ENCODE data around the gene ULK4.
"Not testable (repeated sequence)": the region's sequence is repeated elsewhere in the genome, so short reads cannot be mapped to it uniquely, and the experiment has no call there.

ULK4 gene

GRCh38 chr3:41999909-42000308 is 38.0 kb upstream of the ULK4 start:
- TF ChIP-seq, protein P1, sequence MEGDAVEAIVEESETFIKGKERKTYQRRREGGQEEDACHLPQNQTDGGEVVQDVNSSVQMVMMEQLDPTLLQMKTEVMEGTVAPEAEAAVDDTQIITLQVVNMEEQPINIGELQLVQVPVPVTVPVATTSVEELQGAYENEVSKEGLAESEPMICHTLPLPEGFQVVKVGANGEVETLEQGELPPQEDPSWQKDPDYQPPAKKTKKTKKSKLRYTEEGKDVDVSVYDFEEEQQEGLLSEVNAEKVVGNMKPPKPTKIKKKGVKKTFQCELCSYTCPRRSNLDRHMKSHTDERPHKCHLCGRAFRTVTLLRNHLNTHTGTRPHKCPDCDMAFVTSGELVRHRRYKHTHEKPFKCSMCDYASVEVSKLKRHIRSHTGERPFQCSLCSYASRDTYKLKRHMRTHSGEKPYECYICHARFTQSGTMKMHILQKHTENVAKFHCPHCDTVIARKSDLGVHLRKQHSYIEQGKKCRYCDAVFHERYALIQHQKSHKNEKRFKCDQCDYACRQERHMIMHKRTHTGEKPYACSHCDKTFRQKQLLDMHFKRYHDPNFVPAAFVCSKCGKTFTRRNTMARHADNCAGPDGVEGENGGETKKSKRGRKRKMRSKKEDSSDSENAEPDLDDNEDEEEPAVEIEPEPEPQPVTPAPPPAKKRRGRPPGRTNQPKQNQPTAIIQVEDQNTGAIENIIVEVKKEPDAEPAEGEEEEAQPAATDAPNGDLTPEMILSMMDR (conservative IDR thresholded peaks at IDR 0.05; ENCODE audit: low read length), result no peak
- H3K4me3 ChIP-seq (ENCODE audit: low read length), result no peak overlapping the region
- no peak for DNase-seq (ENCODE audit: low read depth)

- no peak overlapping the region for H3K4me3 ChIP-seq (ENCODE audit: low read length)
- no peak for DNase-seq (ENCODE audit: low read depth)
- TF ChIP-seq, protein P1 (conservative IDR thresholded peaks at IDR 0.05; ENCODE audit: low read length), result peak; percentile 56
Observed at GRCh38 chr3:41997702-41998550, 36.0 kb upstream of the ULK4 start.

- TF ChIP-seq, protein P1 (conservative IDR thresholded peaks at IDR 0.05; ENCODE audit: low read length), result no peak
- DNase-seq (ENCODE audit: low read depth), result no peak
- no peak overlapping the region for H3K4me3 ChIP-seq (ENCODE audit: low read length)
Observed at GRCh38 chr3:41991437-41991836, 29.5 kb upstream of the ULK4 start.

DNA sequence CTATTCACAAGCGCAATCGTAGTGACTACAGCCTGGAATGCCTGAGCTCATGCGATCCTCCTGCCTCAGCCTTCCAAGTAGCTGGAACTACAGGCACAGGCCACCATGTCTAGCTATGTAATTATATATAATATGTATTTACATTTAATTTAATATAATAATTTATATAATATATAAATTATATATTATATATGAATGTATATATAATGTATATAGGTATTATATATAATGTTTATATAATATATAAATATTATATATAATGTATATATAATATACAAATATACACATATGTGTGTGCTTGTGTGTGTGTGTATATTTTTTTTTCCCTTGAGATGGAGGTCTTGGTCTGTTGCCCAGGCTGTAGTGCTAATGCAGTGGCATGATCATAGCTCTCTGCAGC is 27.6 kb upstream of the ULK4 start:
- no peak for DNase-seq (ENCODE audit: low read depth)
- TF ChIP-seq, protein P1 (conservative IDR thresholded peaks at IDR 0.05; ENCODE audit: low read length), result no peak
- H3K4me3 ChIP-seq (ENCODE audit: low read length), result no peak overlapping the region

DNA sequence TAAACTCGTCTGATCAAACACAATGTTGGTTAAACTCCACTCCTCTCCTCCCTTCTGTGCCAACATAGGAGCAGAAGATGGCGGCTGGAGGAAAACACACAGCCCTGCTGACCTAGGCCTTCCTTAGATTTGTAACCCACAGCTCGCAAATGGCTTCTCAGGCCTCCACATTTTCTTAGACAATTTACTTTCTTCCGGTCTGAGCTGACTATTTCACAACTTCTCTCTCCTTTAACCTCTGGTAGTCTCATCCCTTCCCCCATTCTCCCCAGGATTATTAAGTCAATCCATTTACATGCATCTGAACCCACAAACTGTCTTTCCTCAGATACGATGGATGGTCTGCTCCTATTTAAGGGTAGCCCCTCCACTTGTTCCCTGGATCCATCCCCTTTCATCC is 25.7 kb upstream of the ULK4 start:
- TF ChIP-seq, protein P1 (conservative IDR thresholded peaks at IDR 0.05; ENCODE audit: low read length), result no peak
- DNase-seq (ENCODE audit: low read depth), result no peak
- H3K4me3 ChIP-seq (ENCODE audit: low read length), result no peak overlapping the region

DNA sequence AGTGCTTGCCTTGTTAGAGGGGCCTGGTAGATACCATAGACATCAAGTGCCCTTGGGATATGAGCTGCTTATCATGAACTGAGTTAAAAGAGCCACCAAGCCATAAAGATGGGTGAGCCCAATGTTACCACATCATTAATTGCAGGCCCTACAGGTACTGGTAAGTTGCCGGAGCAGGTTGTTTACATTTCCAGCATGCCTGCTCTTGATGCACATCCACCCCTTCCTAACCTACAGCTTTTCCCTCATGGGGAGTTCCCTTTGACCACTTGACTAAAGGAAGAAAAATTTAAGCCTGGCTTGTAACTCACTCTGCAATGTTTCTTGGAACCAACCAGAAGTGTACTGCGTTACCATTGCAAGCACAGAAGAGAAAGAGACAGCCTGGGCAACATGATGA is 24.7 kb upstream of the ULK4 start:
- TF ChIP-seq, protein P1 (conservative IDR thresholded peaks at IDR 0.05; ENCODE audit: low read length), result no peak
- DNase-seq (ENCODE audit: low read depth), result no peak
- H3K4me3 ChIP-seq (ENCODE audit: low read length), result no peak overlapping the region

GRCh38 chr3:41985018-41985417 is 23.1 kb upstream of the ULK4 start:
- no peak overlapping the region for H3K4me3 ChIP-seq (ENCODE audit: low read length)
- no peak for DNase-seq (ENCODE audit: low read depth)
- TF ChIP-seq, protein P1 (conservative IDR thresholded peaks at IDR 0.05; ENCODE audit: low read length), result no peak

- not testable (repeated sequence) for H3K4me3 ChIP-seq (ENCODE audit: low read length); DNase-seq (ENCODE audit: low read depth)
Observed at GRCh38 chr3:41983091-41983490, 21.2 kb upstream of the ULK4 start.

GRCh38 chr3:41977401-41977800 is 15.5 kb upstream of the ULK4 start:
- H3K4me3 ChIP-seq (ENCODE audit: low read length); DNase-seq (ENCODE audit: low read depth): not testable (repeated sequence)

Data from AG10803 (cell line).